IMR-90 (cell line): ENCODE measurements around the gene DAPK1.

ENCODE experiments used
- BHLHE40 ChIP-seq: fragments of 150-350 bp; IDR thresholded peaks from 2 replicates; pipeline ENCODE4 v1.6.1; 2016; ENCODE audit warnings: mild to moderate bottlenecking, low read depth, low read length
- CEBPB ChIP-seq: IDR thresholded peaks from 2 replicates; pipeline ENCODE4 v1.6.1; 2012; ENCODE audit warnings: low read depth, low read length, improper control_type of control experiment
- CHD1 ChIP-seq: IDR thresholded peaks from 2 replicates; pipeline ENCODE4 v1.6.1; 2012; ENCODE audit warnings: low read depth, low read length, improper control_type of control experiment
- FOS ChIP-seq: fragments of 150-350 bp; IDR thresholded peaks from 2 replicates; pipeline ENCODE4 v1.6.1; 2016; ENCODE audit warnings: low read depth, low read length
- MAZ ChIP-seq: IDR thresholded peaks from 2 replicates; pipeline ENCODE4 v1.6.1; 2012; ENCODE audit warnings: low read depth, mild to moderate bottlenecking, low read length, improper control_type of control experiment, moderate library complexity, borderline replicate concordance
- MXI1 ChIP-seq: IDR thresholded peaks from 2 replicates; pipeline ENCODE4 v1.6.1; 2012; ENCODE audit warnings: low read depth, mild to moderate bottlenecking, low read length, moderate library complexity, borderline replicate concordance
- POLR2A ChIP-seq: IDR thresholded peaks from 2 replicates; pipeline ENCODE4 v1.6.1; 2012; ENCODE audit warnings: mild to moderate bottlenecking, low read depth, low read length
- RCOR1 ChIP-seq: IDR thresholded peaks from 2 replicates; pipeline ENCODE4 v1.6.1; 2012; ENCODE audit warnings: mild to moderate bottlenecking, low read length, improper control_type of control experiment; ENCODE audit not compliant: insufficient replicate concordance
- RFX5 ChIP-seq: IDR thresholded peaks from 2 replicates; pipeline ENCODE4 v1.8.0; 2012; ENCODE audit warnings: low read depth, mild to moderate bottlenecking, low read length, moderate library complexity
- TF ChIP-seq, protein P1 (sequence below): conservative IDR thresholded peaks from 2 replicates; pipeline ENCODE4 v1.5.1; 2012; ENCODE audit warnings: mild to moderate bottlenecking, low read depth, low read length, improper control_type of control experiment
- TF ChIP-seq, protein P2 (sequence below): fragments of 150-350 bp; IDR thresholded peaks from 2 replicates; pipeline ENCODE4 v1.6.1; 2017; ENCODE audit warnings: mild to moderate bottlenecking, antibody characterized with exemption, low read length, low read depth
- TF ChIP-seq, protein P3 (sequence below): fragments of 150-350 bp; IDR thresholded peaks from 2 replicates; pipeline ENCODE4 v1.6.1; 2016; ENCODE audit warnings: low read depth, mild to moderate bottlenecking, low read length, moderate library complexity, borderline replicate concordance

DNA sequence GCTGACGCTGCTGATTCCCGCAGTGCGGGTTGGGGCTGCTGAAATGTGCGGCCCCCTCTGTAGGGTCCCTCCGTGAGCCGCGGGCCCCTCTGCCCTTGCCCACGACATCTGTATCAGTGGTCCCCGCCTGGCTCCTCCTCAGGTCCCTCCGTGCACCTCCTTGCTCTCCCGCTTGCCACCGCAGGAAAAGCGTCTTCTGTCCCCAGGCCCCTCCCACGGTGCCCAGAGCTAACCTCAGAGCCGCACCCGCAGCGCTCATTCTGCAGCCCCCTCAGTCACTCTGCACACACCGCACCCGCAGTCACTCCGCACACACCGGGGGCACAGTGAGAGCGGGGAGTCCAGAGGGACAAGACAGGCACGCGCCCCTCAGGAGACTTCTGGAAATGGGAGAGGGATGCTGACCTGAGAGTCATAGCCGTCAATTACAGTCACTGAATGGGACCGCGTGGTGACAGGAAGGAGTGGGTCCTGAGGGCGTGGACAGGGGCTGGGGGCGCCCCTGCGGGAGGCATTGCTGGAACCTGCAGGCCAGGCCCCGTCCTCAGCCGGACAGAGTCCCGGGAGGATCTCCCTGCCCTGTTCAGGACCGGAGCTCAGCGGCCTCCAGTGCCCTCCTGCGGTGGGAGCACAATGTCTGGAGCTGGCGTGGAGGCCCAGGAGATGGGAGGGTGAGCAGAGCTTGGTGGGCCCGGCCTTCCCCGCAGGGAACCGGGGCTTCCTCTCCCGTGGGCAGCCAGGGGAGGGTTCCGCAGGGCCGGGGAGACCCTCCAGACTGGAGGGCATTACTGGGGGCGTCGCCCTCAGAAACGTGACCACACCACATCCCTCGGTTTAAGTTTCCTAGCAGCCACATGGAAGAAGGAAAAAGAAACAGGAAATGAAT, 162.1 kb downstream of the DAPK1 start:
- TF ChIP-seq, protein P1, sequence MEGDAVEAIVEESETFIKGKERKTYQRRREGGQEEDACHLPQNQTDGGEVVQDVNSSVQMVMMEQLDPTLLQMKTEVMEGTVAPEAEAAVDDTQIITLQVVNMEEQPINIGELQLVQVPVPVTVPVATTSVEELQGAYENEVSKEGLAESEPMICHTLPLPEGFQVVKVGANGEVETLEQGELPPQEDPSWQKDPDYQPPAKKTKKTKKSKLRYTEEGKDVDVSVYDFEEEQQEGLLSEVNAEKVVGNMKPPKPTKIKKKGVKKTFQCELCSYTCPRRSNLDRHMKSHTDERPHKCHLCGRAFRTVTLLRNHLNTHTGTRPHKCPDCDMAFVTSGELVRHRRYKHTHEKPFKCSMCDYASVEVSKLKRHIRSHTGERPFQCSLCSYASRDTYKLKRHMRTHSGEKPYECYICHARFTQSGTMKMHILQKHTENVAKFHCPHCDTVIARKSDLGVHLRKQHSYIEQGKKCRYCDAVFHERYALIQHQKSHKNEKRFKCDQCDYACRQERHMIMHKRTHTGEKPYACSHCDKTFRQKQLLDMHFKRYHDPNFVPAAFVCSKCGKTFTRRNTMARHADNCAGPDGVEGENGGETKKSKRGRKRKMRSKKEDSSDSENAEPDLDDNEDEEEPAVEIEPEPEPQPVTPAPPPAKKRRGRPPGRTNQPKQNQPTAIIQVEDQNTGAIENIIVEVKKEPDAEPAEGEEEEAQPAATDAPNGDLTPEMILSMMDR = no peak
- TF ChIP-seq, protein P2, sequence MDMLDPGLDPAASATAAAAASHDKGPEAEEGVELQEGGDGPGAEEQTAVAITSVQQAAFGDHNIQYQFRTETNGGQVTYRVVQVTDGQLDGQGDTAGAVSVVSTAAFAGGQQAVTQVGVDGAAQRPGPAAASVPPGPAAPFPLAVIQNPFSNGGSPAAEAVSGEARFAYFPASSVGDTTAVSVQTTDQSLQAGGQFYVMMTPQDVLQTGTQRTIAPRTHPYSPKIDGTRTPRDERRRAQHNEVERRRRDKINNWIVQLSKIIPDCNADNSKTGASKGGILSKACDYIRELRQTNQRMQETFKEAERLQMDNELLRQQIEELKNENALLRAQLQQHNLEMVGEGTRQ = no peak
- TF ChIP-seq MXI1 (no peak), POLR2A (no peak), CEBPB (no peak), RCOR1 (no peak), BHLHE40 (no peak), MAZ (no peak), FOS (no peak), RFX5 (no peak), CHD1 (no peak)
- TF ChIP-seq, protein P3, sequence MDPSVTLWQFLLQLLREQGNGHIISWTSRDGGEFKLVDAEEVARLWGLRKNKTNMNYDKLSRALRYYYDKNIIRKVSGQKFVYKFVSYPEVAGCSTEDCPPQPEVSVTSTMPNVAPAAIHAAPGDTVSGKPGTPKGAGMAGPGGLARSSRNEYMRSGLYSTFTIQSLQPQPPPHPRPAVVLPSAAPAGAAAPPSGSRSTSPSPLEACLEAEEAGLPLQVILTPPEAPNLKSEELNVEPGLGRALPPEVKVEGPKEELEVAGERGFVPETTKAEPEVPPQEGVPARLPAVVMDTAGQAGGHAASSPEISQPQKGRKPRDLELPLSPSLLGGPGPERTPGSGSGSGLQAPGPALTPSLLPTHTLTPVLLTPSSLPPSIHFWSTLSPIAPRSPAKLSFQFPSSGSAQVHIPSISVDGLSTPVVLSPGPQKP = no peak
